Measurements from ENCODE around the gene SPZ1.

DNA sequence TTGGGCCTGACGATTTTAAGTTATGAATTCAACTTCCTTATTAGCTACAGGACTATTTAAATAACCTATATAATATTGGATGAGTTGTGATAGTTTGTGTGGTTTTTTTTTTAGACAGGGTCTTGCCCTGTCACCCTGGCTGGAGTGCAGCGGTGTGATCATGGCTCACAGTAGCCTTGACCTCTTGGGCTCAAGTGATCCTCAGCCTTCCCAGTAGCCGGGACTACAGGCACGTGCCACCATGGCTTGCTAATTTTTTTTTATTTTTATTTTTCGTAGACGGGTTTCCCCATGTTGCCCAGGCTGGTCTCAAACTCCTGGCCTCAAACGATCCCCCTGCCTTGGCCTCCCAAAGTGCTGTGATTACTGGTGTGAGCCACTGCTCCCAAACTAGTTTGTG lies 17.6 kb downstream of the SPZ1 start:
- TF ChIP-seq, protein P1, sequence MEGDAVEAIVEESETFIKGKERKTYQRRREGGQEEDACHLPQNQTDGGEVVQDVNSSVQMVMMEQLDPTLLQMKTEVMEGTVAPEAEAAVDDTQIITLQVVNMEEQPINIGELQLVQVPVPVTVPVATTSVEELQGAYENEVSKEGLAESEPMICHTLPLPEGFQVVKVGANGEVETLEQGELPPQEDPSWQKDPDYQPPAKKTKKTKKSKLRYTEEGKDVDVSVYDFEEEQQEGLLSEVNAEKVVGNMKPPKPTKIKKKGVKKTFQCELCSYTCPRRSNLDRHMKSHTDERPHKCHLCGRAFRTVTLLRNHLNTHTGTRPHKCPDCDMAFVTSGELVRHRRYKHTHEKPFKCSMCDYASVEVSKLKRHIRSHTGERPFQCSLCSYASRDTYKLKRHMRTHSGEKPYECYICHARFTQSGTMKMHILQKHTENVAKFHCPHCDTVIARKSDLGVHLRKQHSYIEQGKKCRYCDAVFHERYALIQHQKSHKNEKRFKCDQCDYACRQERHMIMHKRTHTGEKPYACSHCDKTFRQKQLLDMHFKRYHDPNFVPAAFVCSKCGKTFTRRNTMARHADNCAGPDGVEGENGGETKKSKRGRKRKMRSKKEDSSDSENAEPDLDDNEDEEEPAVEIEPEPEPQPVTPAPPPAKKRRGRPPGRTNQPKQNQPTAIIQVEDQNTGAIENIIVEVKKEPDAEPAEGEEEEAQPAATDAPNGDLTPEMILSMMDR (IDR thresholded peaks at IDR 0.05), result no peak
- no peak for TF ChIP-seq EZH2 (IDR thresholded peaks at IDR 0.05)

All from neural progenitor cell (in vitro differentiated cells).